Activated CD4-positive, alpha-beta T cell treated with anti-CD3 and anti-CD28 coated beads for 4 hours (primary cell): ENCODE measurements around the gene ANAPC1.
A peak's percentile ranks its signal among the peaks of the same experiment; 100 is the strongest.
"Not testable (repeated sequence)": the region's sequence is repeated elsewhere in the genome, so short reads cannot be mapped to it uniquely, and the experiment has no call there.

Source experiments
- DNase-seq, 2 donors: peaks; one replicate each; pipeline ENCODE4 v3.0.0-alpha.2; 2020

ANAPC1 gene

GRCh38 chr2:111905475-111905869, 21.5 kb upstream of the ANAPC1 start:
- DNase-seq, result not testable (repeated sequence)

GRCh38 chr2:111904726-111905474, 20.9 kb upstream of the ANAPC1 start:
- DNase-seq, result no peak

GRCh38 chr2:111903930-111904439, 20.0 kb upstream of the ANAPC1 start:
- no peak for DNase-seq

- no peak for DNase-seq
These were observed 19.5 kb upstream of the ANAPC1 start for GRCh38 chr2:111903516-111903915.

- DNase-seq, result no peak
These were observed 16.9 kb upstream of the ANAPC1 start for GRCh38 chr2:111900859-111901258.

GRCh38 chr2:111898703-111899514, 14.9 kb upstream of the ANAPC1 start:
- DNase-seq, result peak in 1 of 2 donors; percentile 5

GRCh38 chr2:111897924-111898702, 14.1 kb upstream of the ANAPC1 start, which contains the start of gene MERTK:
TSS of gene MERTK (plus strand) at chr2:111898607. CDS start at chr2:111898736, 129 bp downstream.
- peak; percentile 50 to 53 for DNase-seq

GRCh38 chr2:111897630-111897923, 13.6 kb upstream of the ANAPC1 start:
- no peak for DNase-seq

GRCh38 chr2:111896576-111896975, 12.6 kb upstream of the ANAPC1 start:
- DNase-seq, result no peak

GRCh38 chr2:111896024-111896423, 12.0 kb upstream of the ANAPC1 start:
- DNase-seq, result no peak

- no peak for DNase-seq
These were observed 585 bp upstream of the ANAPC1 start for GRCh38 chr2:111884592-111884964.

- not testable (repeated sequence) for DNase-seq
These were observed 11.2 kb downstream of the ANAPC1 start for GRCh38 chr2:111872806-111873205.

- not testable (repeated sequence) for DNase-seq
These were observed 18.9 kb downstream of the ANAPC1 start for GRCh38 chr2:111865124-111865523.

GRCh38 chr2:111860005-111860404, 24.0 kb downstream of the ANAPC1 start:
- DNase-seq, result not testable (repeated sequence)

- not testable (repeated sequence) for DNase-seq
These were observed 31.4 kb downstream of the ANAPC1 start for GRCh38 chr2:111852544-111852943.

GRCh38 chr2:111850646-111851045, 33.3 kb downstream of the ANAPC1 start:
- peak; percentile 1 to 16 for DNase-seq

GRCh38 chr2:111839625-111840282, 44.2 kb downstream of the ANAPC1 start:
- DNase-seq, result not testable (repeated sequence)

GRCh38 chr2:111838992-111839391, 45.0 kb downstream of the ANAPC1 start:
- DNase-seq, result not testable (repeated sequence)

- DNase-seq, result not testable (repeated sequence)
These were observed 49.8 kb downstream of the ANAPC1 start for GRCh38 chr2:111834221-111834620.

- DNase-seq, result not testable (repeated sequence)
These were observed 53.5 kb downstream of the ANAPC1 start for GRCh38 chr2:111830479-111830878.

- not testable (repeated sequence) for DNase-seq
These were observed 55.7 kb downstream of the ANAPC1 start for GRCh38 chr2:111828217-111828766.

GRCh38 chr2:111812970-111813622, 70.9 kb downstream of the ANAPC1 start:
- not testable (repeated sequence) for DNase-seq
